Neural progenitor cell (in vitro differentiated cells): Measurements from ENCODE around the gene PRKCB. TPM values are rescaled to one million over a fixed set of nuclear protein-coding genes. Genes with fewer than 3 reads are reported as not detected.
"Not testable (repeated sequence)": the region's sequence is repeated elsewhere in the genome, so short reads cannot be mapped to it uniquely, and the experiment has no call there.

Experiments used
- DNase-seq: peaks from one replicate; pipeline ENCODE4 v3.0.0-alpha.2; 2016; ENCODE audit warnings: low spot score
- H2AFZ ChIP-seq: fragments of 200-600 bp; sonication (generic); replicated peaks from 2 replicates; pipeline ENCODE4 v1.6.1; 2016; ENCODE audit warnings: antibody characterized with exemption
- H3F3A ChIP-seq: fragments of 200-600 bp; sonication (generic); 2 replicates; pipeline ENCODE4 v1.6.1; 2016; ENCODE audit warnings: antibody characterized with exemption, low read depth
- H3K27ac ChIP-seq: fragments of 200-600 bp; sonication (generic); 2 replicates; pipeline ENCODE4 v1.5.1; 2016; ENCODE audit warnings: mild to moderate bottlenecking
- H3K27me3 ChIP-seq: fragments of 200-600 bp; sonication (generic); 2 replicates; pipeline ENCODE4 v1.6.1; 2016; ENCODE audit warnings: mild to moderate bottlenecking, moderate library complexity
- H3K36me3 ChIP-seq: fragments of 200-600 bp; sonication (generic); 2 replicates; pipeline ENCODE4 v1.5.1; 2016
- H3K4me1 ChIP-seq: fragments of 200-600 bp; sonication (generic); 2 replicates; pipeline ENCODE4 v1.6.1; 2016; ENCODE audit warnings: mixed run types
- H3K4me2 ChIP-seq: fragments of 200-600 bp; sonication (generic); 2 replicates; pipeline ENCODE4 v1.6.1; 2016
- H3K4me3 ChIP-seq: fragments of 200-600 bp; sonication (generic); 2 replicates; pipeline ENCODE4 v1.5.1; 2016
- H3K79me2 ChIP-seq: fragments of 200-600 bp; sonication (generic); 2 replicates; pipeline ENCODE4 v1.6.1; 2016; ENCODE audit warnings: low read depth
- H3K9ac ChIP-seq: fragments of 200-600 bp; sonication (generic); 2 replicates; pipeline ENCODE4 v1.6.1; 2016
- H3K9me3 ChIP-seq: fragments of 200-600 bp; sonication (generic); 2 replicates; pipeline ENCODE4 v1.5.1; 2016; ENCODE audit warnings: low read depth
- H4K20me1 ChIP-seq: fragments of 200-600 bp; sonication (generic); 2 replicates; pipeline ENCODE4 v1.6.1; 2016; ENCODE audit warnings: low read depth
- H3K27ac Mint-ChIP-seq: 3 replicates; pipeline ENCODE4 v1.8.0; 2021; ENCODE audit warnings: mixed read lengths
- H3K27me3 Mint-ChIP-seq: 2 replicates; pipeline ENCODE4 v1.8.0; 2022; ENCODE audit warnings: low read depth, mild to moderate bottlenecking, inconsistent platforms, moderate library complexity, mixed read lengths; ENCODE audit not compliant: insufficient read depth
- H3K36me3 Mint-ChIP-seq: 3 replicates; pipeline ENCODE4 v1.8.0; 2021; ENCODE audit warnings: mixed read lengths
- H3K4me1 Mint-ChIP-seq: 3 replicates; pipeline ENCODE4 v1.8.0; 2021; ENCODE audit warnings: mixed read lengths
- H3K4me3 Mint-ChIP-seq: 3 replicates; pipeline ENCODE4 v1.8.0; 2021; ENCODE audit warnings: mild to moderate bottlenecking, moderate library complexity, mixed read lengths
- H3K9me3 Mint-ChIP-seq: 3 replicates; pipeline ENCODE4 v1.8.0; 2020; ENCODE audit warnings: mixed read lengths
- CTCF ChIP-seq: fragments of 200-600 bp; sonication (generic); IDR thresholded peaks from 2 replicates; pipeline ENCODE4 v1.5.1; 2017; ENCODE audit warnings: antibody characterized with exemption, mild to moderate bottlenecking
- EZH2 ChIP-seq: fragments of 200-600 bp; sonication (generic); IDR thresholded peaks from 2 replicates; pipeline ENCODE4 v1.6.1; 2017; ENCODE audit warnings: antibody characterized with exemption, mild to moderate bottlenecking, moderate library complexity
- EZH2phosphoT487 ChIP-seq: fragments of 200-600 bp; sonication (generic); IDR thresholded peaks from 2 replicates; pipeline ENCODE4 v1.6.1; 2017; ENCODE audit warnings: antibody characterized with exemption
- total RNA-seq: library from RNA; depleted of rRNA; stranded (reverse); fragments of >200 nt; gene quantifications from 2 replicates; pipeline ENCODE4 v1.2.3, GENCODE V29; 2015; ENCODE audit warnings: low replicate concordance

PRKCB gene
- total RNA-seq, 1 donor from 2014 or later: 9.5 TPM

GRCh38 chr16:24022797-24023196 is 187.0 kb downstream of the PRKCB start:
- Mint-ChIP-seq H3K4me1 (no peaks in the 10 kb centered on the region), H3K4me3 (no peak overlapping the region), H3K9me3 (no peaks in the 10 kb centered on the region), H3K27me3 (peaks cover 11% of the 10 kb centered on the region), H3K27ac (no peak overlapping the region), H3K36me3 (no peaks in the 10 kb centered on the region)
- H3K9ac ChIP-seq: no peak overlapping the region
- no peak for DNase-seq
- no peaks in the 10 kb centered on the region for H3K79me2 ChIP-seq
- H3K4me1 ChIP-seq: no peaks in the 10 kb centered on the region
- no peak overlapping the region for H3K4me3 ChIP-seq
- H3K36me3 ChIP-seq: no peaks in the 10 kb centered on the region
- H3K9me3 ChIP-seq: no peaks in the 10 kb centered on the region
- peaks cover 7% of the 10 kb centered on the region for H3K27me3 ChIP-seq
- no peak overlapping the region for H3K27ac ChIP-seq
- no peak overlapping the region for H3K4me2 ChIP-seq
- H4K20me1 ChIP-seq: no peaks in the 10 kb centered on the region
- no peaks in the 10 kb centered on the region for H3F3A ChIP-seq
- no peak overlapping the region for H2AFZ ChIP-seq
- TF ChIP-seq CTCF: no peak
- no peak for TF ChIP-seq EZH2
- TF ChIP-seq EZH2phosphoT487: no peak

GRCh38 chr16:24023621-24024020 is 187.8 kb downstream of the PRKCB start:
- DNase-seq: no peak
- no peaks in the 10 kb centered on the region for H3K4me1 Mint-ChIP-seq
- Histone ChIP-seq H3K9me3 (no peaks in the 10 kb centered on the region), H3K27ac (no peak overlapping the region), H3K9ac (no peak overlapping the region), H3K4me2 (no peak overlapping the region), H3K4me3 (no peak overlapping the region), H2AFZ (no peak overlapping the region), H3F3A (no peaks in the 10 kb centered on the region), H3K27me3 (peaks cover 7% of the 10 kb centered on the region), H3K4me1 (no peaks in the 10 kb centered on the region), H3K79me2 (no peaks in the 10 kb centered on the region), H3K36me3 (no peaks in the 10 kb centered on the region), H4K20me1 (no peaks in the 10 kb centered on the region)
- H3K9me3 Mint-ChIP-seq: no peaks in the 10 kb centered on the region
- no peak for TF ChIP-seq EZH2phosphoT487
- TF ChIP-seq EZH2: no peak
- no peak for TF ChIP-seq CTCF
- no peak overlapping the region for H3K4me3 Mint-ChIP-seq
- H3K36me3 Mint-ChIP-seq: no peaks in the 10 kb centered on the region
- peaks cover 13% of the 10 kb centered on the region for H3K27me3 Mint-ChIP-seq
- no peak overlapping the region for H3K27ac Mint-ChIP-seq

- Histone ChIP-seq H3K36me3 (no peaks in the 10 kb centered on the region), H3K27me3 (peaks cover 7% of the 10 kb centered on the region), H3F3A (no peaks in the 10 kb centered on the region), H3K9me3 (no peaks in the 10 kb centered on the region), H3K4me1 (no peaks in the 10 kb centered on the region), H2AFZ (no peak overlapping the region), H4K20me1 (no peaks in the 10 kb centered on the region), H3K79me2 (no peaks in the 10 kb centered on the region), H3K27ac (no peak overlapping the region), H3K4me3 (no peak overlapping the region), H3K4me2 (no peak overlapping the region), H3K9ac (no peak overlapping the region)
- Mint-ChIP-seq H3K27ac (no peak overlapping the region), H3K4me3 (no peak overlapping the region), H3K36me3 (no peaks in the 10 kb centered on the region), H3K9me3 (no peaks in the 10 kb centered on the region), H3K4me1 (no peaks in the 10 kb centered on the region), H3K27me3 (peaks cover 13% of the 10 kb centered on the region)
- TF ChIP-seq CTCF: no peak
- no peak for TF ChIP-seq EZH2phosphoT487
- TF ChIP-seq EZH2: no peak
- no peak for DNase-seq
These were observed 189.2 kb downstream of the PRKCB start for GRCh38 chr16:24024971-24025370.

GRCh38 chr16:24027466-24027865 is 191.7 kb downstream of the PRKCB start:
- Histone ChIP-seq H3K79me2 (no peaks in the 10 kb centered on the region), H3K9ac (no peak overlapping the region), H3K9me3 (no peaks in the 10 kb centered on the region), H4K20me1 (no peaks in the 10 kb centered on the region), H3K27ac (no peak overlapping the region), H3K36me3 (no peaks in the 10 kb centered on the region), H3K4me3 (no peak overlapping the region), H3K4me2 (no peak overlapping the region), H3K27me3 (peaks cover 7% of the 10 kb centered on the region), H3F3A (no peaks in the 10 kb centered on the region), H3K4me1 (no peaks in the 10 kb centered on the region), H2AFZ (no peak overlapping the region)
- DNase-seq: no peak
- Mint-ChIP-seq H3K27ac (no peak overlapping the region), H3K4me1 (no peaks in the 10 kb centered on the region), H3K9me3 (no peaks in the 10 kb centered on the region), H3K27me3 (peaks cover 13% of the 10 kb centered on the region), H3K4me3 (no peak overlapping the region), H3K36me3 (no peaks in the 10 kb centered on the region)
- TF ChIP-seq CTCF (no peak), EZH2phosphoT487 (no peak), EZH2 (no peak)

GRCh38 chr16:24029841-24030240 is 194.1 kb downstream of the PRKCB start:
- H2AFZ ChIP-seq, H3K79me2 ChIP-seq, H3K9ac ChIP-seq, H3K4me3 Mint-ChIP-seq, H3K4me1 ChIP-seq, H3K36me3 ChIP-seq, H3K27ac ChIP-seq, H3K36me3 Mint-ChIP-seq, H4K20me1 ChIP-seq, H3K27me3 ChIP-seq, H3K27me3 Mint-ChIP-seq, H3F3A ChIP-seq, DNase-seq, H3K4me1 Mint-ChIP-seq, H3K27ac Mint-ChIP-seq, H3K4me2 ChIP-seq, H3K4me3 ChIP-seq, H3K9me3 ChIP-seq, H3K9me3 Mint-ChIP-seq: not testable (repeated sequence)
